Gastrocnemius medialis (tissue), 4 donors: ENCODE measurements around the gene MGMT.

Source experiments
- CTCF ChIP-seq, 5 experiments: fragments of 450-650 bp in 3 of 5; fragments of 200-600 bp in 2 of 5; sonication (generic) in 2 of 5; IDR thresholded peaks in 4 of 5; conservative IDR thresholded peaks in 1 of 5; 1 replicate in 4 of 5; 2 replicates in 1 of 5; pipeline ENCODE4 v1.5.1; 2016 to 2019; ENCODE audit warnings: antibody characterized with exemption in 5 of 5, mild to moderate bottlenecking in 3 of 5, moderate library complexity in 3 of 5
- POLR2A ChIP-seq, 2 donors: fragments of 450-650 bp; IDR thresholded peaks; one replicate each; pipeline ENCODE4 v1.6.1; 2017; ENCODE audit warnings: antibody characterized with exemption in 2 of 2, mild to moderate bottlenecking in 2 of 2, moderate library complexity in 2 of 2

- no peak for TF ChIP-seq CTCF (IDR thresholded peaks at IDR 0.05 in 4 of 5, conservative IDR thresholded peaks at IDR 0.05 in 1 of 5)
- no peak for TF ChIP-seq POLR2A (IDR thresholded peaks at IDR 0.05)
Measured at GRCh38 chr10:129544205-129545202, 77.5 kb downstream of the MGMT start.
